HuH-7 (cell line): ENCODE data around the gene STRN3.
"Not testable (repeated sequence)": the region's sequence is repeated elsewhere in the genome, so short reads cannot be mapped to it uniquely, and the experiment has no call there.

Experiments used
- DNase-seq: peaks from one replicate; pipeline ENCODE4 v3.0.0; 2011; ENCODE audit warnings: low spot score

STRN3 gene

DNA sequence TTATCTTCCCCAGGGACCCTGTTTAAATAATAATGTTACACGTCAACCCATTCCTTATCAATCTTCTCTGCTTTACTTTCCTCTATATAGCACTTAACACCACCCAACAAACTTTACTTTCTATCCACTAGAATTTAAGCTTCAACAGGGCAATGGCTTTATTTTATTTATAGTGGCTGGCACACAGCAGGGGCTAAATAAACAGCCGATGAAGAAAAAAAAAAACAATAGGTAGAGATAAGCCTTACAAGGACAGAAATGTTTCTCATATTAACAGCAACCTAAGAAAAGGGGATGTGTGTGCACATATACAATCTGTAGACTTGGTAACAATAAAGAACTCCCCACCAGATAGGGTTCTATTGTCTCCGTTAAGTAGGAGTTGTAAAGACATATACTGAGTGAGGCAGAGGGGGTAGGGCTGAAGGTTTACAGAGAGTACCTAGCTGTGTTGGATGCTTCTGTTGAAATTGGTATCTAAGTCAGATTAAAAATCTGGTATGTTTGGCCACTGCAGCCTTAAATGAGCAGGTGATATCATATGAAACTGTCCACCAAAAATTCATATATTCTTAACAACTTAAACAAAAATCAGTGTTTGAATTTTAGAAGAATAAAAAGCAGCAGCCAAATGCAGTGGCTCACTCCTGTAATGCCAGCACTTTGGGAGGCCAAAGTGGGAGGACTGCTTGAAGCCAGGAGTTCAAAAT lies 25.4 kb downstream of the STRN3 start:
- no peak for DNase-seq

DNA sequence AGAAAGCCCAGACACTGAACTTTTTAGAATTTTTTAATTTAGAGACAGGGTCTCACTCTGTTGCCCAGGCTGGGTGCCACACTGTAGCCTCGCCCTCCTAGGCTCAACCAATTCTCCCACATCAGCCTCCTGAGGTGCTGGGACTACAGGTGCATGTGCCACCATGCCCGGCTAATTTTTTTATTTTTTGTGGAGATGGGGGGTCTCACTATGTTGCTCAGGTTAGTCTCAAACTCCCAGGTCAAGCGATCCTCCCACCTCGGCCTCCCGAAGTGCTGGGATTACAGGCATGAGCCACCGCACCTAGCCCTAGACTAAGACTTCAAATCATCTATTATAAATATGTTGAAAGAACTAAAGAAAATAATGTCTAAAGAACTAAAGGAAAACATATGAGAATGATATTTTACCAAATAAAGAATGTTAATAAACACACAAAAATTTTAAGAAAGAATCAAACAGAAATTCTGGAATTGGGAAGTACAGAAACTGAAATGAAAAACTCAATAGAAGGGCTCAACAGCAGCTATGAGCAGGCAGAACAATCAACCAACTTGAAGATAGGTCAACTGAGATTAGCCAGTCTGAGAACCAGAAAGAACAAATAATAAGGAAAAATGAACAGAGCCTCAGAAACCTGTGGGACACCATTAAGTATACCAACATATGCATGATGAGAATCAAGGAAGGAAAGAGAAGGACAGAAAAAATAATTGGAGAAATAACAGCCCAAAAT lies 27.0 kb downstream of the STRN3 start:
- DNase-seq: no peak

DNA sequence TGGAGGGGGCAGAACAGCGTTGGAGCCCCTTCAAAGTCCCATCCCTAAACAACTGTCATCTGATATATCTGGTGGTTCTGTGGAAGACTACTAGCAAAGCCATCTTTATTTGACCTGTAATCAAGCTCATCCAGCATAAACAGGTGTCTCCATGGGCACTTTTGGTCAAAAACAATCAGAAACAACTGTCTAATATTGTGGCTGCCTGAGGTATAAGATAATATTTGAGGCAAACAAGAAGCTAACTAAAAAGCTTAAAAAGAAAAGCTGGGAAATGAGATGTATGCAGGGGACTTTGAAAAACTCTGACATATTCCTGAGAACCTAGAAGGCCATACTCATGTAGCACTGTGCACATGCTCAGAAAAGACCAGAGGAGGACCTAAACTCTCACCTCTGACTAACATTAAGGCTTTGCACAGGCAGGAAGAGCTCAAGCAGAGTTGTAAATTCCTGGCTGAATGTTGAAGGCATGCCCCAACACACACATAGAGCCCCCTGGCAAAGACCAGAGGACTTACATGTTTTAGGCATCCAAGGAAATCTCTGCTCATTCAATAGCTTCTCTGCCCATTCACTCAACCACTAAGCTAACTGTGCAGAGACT lies 28.0 kb downstream of the STRN3 start:
- DNase-seq: no peak

DNA sequence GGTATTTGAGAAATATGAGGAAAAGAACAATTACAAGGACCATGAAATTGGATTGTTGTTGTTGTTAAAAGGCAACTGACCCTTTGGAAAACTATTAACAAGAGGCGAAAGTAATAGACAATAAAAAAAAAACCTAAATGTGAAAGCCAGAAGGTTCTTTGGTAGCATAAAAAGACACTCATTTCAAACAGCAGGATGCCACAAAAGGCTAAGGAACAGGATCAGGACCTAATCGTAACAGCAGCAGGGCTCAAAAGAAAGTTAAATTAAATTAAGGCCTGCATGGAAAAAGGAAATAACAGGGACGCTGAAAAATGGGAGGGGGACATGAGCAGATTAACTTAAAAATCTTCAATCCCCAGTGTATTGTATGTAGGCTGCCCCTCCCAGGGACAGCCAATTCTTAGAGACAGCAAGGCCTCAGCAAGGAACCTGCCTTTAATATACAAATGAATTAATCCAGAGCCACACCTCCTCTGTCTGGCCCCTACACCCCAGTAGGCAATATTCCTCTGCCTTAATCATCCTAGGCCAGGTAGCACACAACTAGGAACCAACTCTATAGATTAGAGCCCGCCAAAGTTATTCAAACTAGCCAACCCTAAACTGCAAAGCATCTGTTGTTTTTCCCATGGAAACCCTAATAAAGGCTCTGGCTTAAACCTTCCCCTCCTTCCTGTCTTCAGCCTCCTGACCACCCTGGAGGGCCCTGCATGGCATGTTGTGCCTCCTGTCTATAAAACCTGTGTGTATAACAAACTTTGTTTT lies 29.1 kb downstream of the STRN3 start:
- DNase-seq: no peak

DNA sequence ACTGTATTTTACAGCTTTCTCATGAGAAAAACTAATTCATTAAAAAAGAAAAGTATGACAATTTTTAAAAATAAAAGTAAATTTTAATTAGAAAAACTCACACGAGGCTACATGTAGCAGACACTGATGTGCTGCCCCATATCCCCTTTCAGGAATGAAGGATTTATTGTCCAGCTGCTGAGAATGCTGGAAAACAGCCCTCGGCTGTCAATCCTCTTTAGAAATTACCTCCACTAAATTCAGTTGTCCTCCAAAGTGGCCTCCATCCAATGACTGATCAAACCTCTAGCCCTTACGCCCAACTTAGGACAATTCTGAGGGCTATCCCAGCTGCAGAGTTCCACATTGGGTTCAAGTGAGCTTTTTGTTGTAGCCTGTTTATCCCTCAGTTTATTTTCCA lies 30.5 kb downstream of the STRN3 start:
- DNase-seq: no peak

DNA sequence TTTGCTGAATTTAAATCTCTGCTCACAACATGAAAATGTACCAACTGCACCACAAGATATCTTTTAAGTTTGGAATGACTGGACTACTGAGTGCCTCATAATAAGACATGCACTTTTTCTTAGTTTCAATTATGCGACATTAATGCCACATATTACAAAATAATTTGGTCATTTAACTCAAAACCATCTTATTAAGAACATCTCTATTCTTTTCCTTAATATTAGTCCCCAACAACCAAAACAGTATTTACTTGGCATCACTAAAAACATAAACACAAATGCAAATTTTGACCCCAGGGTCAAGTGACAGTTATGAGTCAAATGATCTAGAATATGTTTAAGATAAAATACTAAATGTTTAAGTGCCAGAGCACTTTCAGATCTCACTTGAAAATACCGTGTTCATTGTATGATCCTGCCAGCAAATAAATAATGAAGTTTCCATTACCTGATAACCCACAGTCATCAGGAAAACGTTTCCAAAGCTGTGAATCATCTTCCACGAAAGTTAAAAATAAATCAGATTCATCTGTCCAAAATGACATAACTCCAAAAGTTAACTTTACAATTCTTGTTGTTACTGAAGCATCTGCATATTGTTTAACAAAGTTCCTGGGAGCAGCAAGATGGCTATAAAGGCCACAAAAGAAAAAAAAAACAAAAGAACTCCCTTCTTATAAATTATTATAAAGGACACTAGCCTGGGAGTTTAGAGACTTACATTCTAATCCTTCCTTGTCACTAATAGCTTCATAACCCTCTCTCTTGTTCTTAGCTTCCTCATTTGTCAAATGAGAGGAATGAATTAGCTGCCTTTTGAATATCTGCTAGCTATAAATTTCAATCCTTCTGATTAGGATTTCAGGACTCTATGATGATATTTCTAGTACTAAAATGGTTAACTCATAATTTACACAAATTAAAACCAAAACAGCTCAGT lies 31.2 kb downstream of the STRN3 start:
- DNase-seq: no peak

DNA sequence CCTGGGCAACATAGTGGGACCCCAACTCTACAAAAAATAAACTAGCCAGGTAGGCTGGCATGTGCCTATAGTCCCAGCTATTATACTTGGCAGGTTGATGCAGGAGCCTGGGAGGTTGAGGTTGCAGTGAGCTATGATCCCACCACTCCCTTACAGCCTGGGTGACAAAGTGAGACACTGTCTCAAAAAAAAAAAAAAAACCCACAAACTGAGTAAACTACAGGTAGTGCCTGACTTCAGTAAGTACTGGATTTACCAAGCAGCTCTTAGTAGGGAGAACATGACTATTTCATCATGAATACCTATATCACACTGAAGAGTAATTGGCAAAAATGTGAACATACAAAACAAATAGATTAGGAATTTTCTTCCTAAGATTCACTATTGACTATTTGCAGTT lies 33.1 kb downstream of the STRN3 start:
- DNase-seq: no peak

DNA sequence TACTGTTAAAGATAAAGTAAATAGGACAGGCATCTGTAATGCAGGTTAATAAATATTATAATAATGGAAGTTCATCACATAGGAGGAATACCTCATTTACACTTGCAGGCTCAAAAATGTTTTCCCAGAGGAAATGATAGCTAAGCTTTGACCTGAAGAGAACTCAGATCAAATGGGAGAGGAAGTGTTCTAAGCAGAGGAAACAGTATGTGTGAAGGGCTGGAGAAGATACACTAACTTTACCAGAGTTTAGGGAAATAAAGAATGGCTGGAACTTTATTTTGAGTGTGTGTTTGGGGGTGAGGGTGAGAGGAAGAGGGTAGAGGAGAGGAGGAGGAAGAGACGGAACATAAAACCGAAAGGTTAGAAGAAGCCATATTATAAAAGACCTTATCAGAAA lies 34.8 kb downstream of the STRN3 start:
- DNase-seq: no peak

DNA sequence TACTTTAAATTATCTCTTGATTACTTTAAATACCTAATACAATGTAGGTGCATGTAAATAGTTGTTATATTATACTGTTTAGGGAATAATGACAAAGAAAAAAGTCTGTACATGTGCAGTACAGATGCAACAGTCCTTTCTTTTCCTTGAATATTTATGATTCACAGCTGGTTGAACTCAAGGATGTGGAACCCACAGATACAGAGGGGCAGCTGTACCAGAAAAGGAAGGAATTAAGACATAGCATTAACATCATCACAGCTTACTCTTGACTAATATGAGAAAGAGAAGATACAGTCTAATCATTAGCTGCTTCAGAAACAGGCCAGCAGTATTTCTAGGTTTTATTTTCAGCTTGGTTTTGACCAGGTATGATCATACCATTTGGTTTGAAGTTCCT lies 35.4 kb downstream of the STRN3 start:
- no peak for DNase-seq

DNA sequence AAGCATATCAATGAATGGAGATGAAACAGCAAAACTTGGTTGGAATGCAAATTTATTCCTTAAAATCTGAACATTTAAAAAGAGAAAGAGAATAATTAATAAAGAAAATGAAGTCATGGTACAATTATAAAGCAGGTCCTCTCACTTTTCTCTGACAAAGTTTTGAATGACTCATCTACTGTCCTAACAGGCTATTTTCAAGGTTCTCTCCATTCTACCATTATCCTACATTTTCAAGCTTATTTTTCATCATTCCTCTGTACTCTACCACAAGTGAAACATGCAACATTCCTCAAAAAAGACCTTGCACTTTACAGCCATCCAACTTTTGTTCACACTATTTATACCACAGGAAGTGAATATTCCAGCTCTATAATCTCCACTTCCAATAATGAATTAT lies 37.7 kb downstream of the STRN3 start:
- no peak for DNase-seq

DNA sequence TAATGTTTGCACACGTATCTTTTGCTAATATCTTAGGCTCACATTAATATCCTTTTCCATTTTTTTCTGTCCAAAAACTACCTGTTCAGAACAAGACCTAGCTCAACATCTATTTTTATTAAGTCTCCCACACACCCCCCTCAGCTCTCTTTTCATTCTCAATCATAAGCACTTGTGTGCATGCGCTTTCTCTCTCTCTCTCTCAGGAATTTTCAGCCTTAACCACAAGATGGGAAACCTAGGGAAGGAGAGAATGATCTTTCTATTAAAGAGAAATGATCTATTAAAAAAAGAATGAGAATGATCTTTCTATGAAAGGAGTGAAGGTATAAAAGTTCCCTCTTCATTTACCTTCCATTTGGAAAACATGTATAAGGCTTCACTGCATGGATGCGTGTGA lies 40.4 kb downstream of the STRN3 start:
- no peak for DNase-seq

DNA sequence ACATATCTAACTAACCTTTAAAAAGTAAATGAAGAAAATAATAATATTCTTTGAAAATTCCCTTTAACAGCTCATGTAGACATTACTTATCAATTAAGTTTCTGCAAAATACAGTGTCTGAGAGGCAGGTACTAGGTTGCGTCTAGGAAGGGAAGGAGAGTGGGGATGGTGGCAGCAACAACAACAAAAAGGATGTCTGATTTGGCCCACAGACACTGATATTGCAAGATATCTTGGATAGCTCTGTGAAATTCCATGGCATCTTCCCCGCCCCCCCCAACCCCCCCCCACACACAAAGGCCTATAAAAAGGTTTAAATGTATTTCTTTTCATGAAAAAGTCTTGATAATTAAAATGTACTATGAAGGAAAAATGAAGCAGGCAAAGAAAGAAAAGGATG lies 42.3 kb downstream of the STRN3 start:
- no peak for DNase-seq

DNA sequence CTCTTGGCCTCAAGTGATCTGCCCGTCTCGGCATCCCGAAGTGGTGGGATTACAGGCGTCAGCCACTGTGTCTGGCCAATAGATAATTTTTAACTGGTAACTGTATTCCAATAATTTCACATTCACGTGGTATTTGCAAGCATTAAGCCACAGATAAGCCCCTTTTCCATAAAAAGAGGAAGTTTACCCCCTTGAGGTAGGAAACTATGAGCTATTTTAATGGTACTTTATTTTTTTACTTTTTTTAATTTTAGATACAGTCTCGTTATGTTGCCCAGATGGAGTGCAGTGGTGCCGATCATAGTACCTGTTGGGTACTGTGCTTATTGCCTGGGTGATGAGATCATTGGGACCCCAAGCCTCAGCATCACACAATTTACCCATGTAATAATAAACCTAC lies 43.6 kb downstream of the STRN3 start:
- DNase-seq: no peak

DNA sequence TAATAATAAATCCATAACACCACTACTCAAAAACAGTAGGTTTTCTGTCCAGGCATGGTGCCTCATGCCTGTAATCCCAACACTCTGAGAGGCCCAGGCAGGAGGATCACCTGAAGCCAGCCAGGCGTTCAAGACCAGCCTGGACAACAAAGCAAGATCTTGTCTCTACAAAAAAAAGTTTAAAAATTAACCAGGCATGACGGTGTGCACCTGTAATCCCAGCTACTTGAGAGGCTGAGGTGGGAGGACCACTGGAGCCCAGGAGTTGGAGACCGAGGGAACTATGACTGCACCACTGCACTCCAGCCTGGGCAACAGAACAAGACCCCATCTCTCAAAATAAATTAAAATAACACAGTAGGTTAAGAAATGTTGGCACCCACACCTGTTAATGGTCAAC lies 45.2 kb downstream of the STRN3 start:
- DNase-seq: no peak

DNA sequence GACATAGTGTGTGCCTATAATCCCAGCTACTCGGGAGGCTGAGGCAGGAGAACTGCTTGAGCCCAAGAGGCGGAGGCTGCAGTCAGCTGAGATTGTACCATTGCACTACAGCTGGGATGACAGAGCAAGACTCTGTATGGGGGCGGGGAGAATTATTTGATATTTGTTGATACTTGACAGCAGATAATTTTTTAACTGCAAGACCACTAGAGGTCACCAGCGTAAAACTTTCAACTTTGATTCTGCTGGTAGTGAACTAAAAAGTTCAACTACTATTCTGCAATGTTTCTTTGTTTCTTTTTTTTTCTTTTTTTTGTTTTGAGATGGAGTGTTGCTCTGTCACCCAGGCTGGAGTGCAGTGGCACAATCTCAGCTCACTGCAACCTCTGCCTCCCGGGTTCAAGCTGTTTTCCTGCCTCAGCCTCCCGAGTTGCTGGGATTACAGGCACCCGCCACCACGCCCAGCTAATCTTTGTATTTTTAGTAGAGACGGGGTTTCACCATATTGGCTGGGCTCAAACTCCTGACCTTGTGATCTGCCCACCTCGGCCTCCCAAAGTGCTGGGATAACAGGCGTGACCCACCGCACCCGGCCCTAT lies 46.0 kb downstream of the STRN3 start:
- peak; percentile 64 for DNase-seq

DNA sequence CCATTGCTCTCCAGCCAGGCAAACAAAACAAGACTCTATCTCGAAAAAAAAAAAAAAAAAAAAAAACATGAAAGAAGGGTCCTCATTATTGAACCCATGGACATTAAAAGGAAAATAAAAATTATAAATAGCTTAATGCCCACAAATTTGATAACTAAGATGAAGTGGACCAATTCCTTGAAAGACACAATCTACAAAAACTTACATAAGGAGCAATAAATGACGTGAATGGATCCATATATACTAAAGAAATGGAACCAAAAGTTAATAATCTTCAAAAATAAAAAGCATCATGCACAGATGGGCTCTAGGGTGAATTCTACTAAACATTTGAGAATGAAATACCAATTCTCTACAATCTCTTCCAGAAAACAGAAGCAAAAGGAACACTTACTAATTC lies 48.4 kb downstream of the STRN3 start:
- DNase-seq: no peak

DNA sequence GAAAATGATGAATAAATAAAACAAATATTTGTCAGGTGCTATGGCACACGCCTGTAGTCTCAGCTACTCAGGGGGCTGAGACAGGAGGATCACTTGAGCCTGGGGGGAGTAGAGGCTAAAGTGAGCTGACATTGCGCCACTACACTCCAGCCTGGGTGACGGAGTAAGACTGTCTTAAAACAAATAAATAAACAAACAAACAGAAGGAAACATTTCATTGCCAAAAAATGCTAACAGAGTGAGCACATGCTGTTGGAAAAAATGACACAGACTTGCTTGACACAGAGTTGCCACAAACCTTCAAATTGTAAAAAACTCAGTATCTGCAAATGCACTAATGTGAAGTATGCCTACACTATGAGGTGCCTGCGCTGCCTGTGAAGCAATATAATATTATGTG lies 51.6 kb downstream of the STRN3 start:
- no peak for DNase-seq

DNA sequence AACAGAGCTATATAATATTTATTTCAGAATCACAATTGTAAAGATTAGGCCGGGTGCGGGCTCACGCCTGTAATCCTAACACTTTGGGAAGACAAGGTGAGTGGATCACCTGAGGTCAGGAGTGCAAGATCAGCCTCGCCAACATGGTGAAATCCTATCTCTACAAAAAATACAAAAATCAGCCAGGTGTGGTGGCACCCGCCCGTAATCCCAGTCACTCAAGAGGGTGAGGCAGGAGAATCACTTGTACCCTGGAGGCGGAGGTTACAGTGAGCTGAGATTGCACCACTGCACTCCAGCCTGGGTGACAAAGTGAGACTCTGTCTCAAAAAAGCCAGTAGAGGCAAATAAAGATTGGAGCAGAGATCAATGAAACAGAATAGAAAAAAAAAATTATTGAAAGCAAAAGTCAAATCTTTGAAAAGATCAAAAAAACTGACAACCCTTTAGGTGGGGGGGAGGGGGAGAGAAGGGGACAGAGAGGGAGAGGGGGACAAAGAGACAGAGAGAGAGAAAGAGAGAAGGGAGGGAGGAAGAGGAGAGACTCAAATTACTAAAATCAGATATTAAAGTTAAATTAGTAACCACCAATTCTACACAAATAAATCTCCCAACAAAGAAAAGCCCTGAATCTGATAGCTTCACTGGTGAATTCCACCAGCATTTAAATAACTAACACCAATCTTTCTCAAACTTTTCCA lies 53.1 kb downstream of the STRN3 start:
- no peak for DNase-seq

DNA sequence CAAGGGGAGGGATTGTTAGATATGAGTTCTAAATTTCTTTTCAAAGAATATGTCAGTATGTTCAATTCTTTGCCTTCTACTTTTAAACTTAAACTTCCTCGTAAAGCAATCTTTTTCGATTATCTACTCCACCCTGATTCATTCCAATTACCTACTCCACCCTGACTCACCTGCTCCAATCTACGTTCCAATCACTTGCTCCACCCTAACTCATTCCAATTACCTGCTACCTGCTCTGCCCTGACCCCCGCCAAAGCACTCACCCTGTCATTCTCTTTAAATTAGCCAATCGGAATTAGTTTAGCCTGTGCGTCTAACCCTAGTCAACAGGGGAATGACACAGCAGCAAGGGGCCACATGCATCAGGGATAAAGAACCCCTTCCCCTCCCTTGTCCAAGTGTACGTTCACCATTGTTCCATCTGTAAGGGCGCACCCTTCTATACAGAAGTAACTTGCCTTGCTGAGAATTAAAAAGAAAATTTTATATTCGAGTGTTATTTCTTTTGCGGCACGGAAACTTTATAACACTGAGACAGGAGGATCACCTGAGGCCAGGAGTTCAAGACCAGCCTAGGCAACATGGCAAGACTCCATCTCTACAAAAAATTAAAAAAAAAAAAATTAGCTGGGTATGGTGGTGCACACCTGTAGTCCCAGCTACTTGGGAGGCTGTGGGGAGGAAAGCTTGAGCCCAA lies 54.0 kb downstream of the STRN3 start:
- not testable (repeated sequence) for DNase-seq

DNA sequence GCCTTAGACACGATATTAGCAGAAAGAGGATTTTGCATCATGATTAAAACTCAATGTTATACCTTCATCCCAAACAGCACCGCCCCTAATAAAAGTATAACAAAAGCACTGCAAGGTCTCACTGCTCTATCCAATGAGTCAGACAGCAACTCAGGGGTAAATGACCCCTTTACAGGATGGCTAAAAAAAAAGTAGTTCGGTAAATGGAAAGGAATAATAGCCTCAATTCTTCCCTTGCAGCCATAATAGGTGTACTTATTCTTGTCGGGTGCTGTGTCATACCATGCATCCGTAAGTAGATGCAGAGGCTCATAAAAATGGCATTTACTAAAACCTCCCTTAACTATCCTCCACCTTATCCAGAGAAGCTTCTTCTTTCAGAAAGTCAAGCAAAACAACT lies 54.6 kb downstream of the STRN3 start:
- no peak for DNase-seq
